Bronchial epithelial cell (primary cell): ENCODE measurements around the gene RPL7L1. TPM values are rescaled to one million over a fixed set of nuclear protein-coding genes. Genes with fewer than 3 reads are reported as not detected.

Source experiments
- DNase-seq: peaks from one replicate; pipeline ENCODE4 v3.0.0-alpha.2; 2010; ENCODE audit warnings: low read depth
- FAIRE-seq: peaks from 2 replicates; lab custom pipeline; 2011; peaks lifted over from hg19 to GRCh38; lab: Jason Lieb, UNC
- H3K27me3 ChIP-seq: 2 replicates; pipeline ENCODE4 v1.5.1; 2011; ENCODE audit warnings: low read length; ENCODE audit not compliant: control insufficient read depth, insufficient read depth
- H3K36me3 ChIP-seq: 2 replicates; pipeline ENCODE4 v1.5.1; 2011; ENCODE audit warnings: low read length; ENCODE audit not compliant: control insufficient read depth, insufficient read depth
- H3K4me3 ChIP-seq: 2 replicates; pipeline ENCODE4 v1.5.1; 2011; ENCODE audit warnings: mild to moderate bottlenecking, low read depth, low read length, control low read depth
- CTCF ChIP-seq: IDR thresholded peaks from 2 replicates; pipeline ENCODE4 v1.5.1; 2011; ENCODE audit warnings: mild to moderate bottlenecking, moderate library complexity, low read length, control low read depth, inconsistent platforms; ENCODE audit not compliant: insufficient read depth, severe bottlenecking
- total RNA-seq: library from RNA; depleted of rRNA; stranded (reverse); fragments of >200 nt; gene quantifications from 2 replicates; pipeline ENCODE4 v1.2.1, GENCODE V29; 2014

RPL7L1 gene
- total RNA-seq, 1 donor from 2014 or later, result 109 TPM

- Histone ChIP-seq H3K4me3 (no peak overlapping the region), H3K27me3 (no peaks in the 10 kb centered on the region), H3K36me3 (peaks cover 24% of the 10 kb centered on the region)
- FAIRE-seq (no peak), DNase-seq (no peak)
- no peak for TF ChIP-seq CTCF
Observed at GRCh38 chr6:42938428-42938796, 59.0 kb downstream of the RPL7L1 start.

- no peak for TF ChIP-seq CTCF
- no peak for FAIRE-seq
Observed at GRCh38 chr6:42938987-42939809, 59.8 kb downstream of the RPL7L1 start.

More at GRCh38 chr6:42938987-42939809, 59.8 kb downstream of the RPL7L1 start:
- H3K4me3 ChIP-seq, result no peak overlapping the region
- H3K27me3 ChIP-seq, result no peaks in the 10 kb centered on the region
- no peak for DNase-seq
- H3K36me3 ChIP-seq, result peaks cover 23% of the 10 kb centered on the region

Other genes with a start within 250 kb of the RPL7L1 start
- gene PRPH2, start 157.0 kb upstream of the RPL7L1 start, total RNA-seq, result under 0.01 TPM in 1 of 2 replicates, not detected in the other
- 31.0 and 36.6 TPM in 2 replicates for gene TBCC, start 133.5 kb upstream of the RPL7L1 start, total RNA-seq
- 3.1 and 3.9 TPM in 2 replicates for gene BICRAL, start 97.6 kb upstream of the RPL7L1 start, total RNA-seq
- not detected in 2 replicates for gene PTCRA, start 36.4 kb downstream of the RPL7L1 start, total RNA-seq
- gene CNPY3, start 49.9 kb downstream of the RPL7L1 start, total RNA-seq, result 9.7 and 14.0 TPM in 2 replicates
- gene GNMT, start 81.1 kb downstream of the RPL7L1 start, total RNA-seq, result 0.26 TPM in 1 of 2 replicates, not detected in the other
- 25.0 and 32.1 TPM in 2 replicates for gene PEX6, start 99.6 kb downstream of the RPL7L1 start, total RNA-seq
- gene PPP2R5D, start 105.0 kb downstream of the RPL7L1 start, total RNA-seq, result 20.2 and 27.6 TPM in 2 replicates
- 55.2 and 62.4 TPM in 2 replicates for gene MEA1, start 134.3 kb downstream of the RPL7L1 start, total RNA-seq
- 60.4 and 70.6 TPM in 2 replicates for gene KLHDC3, start 134.6 kb downstream of the RPL7L1 start, total RNA-seq
- 84.7 and 97.1 TPM in 2 replicates for gene RRP36, start 142.0 kb downstream of the RPL7L1 start, total RNA-seq
- gene CUL7, start 174.2 kb downstream of the RPL7L1 start, total RNA-seq, result 16.9 and 20.5 TPM in 2 replicates
- 32.8 and 50.3 TPM in 2 replicates for gene MRPL2, start 179.8 kb downstream of the RPL7L1 start, total RNA-seq
- gene KLC4, start 180.0 kb downstream of the RPL7L1 start, total RNA-seq, result 10.4 and 14.5 TPM in 2 replicates
- gene PTK7, start 196.7 kb downstream of the RPL7L1 start, total RNA-seq, result 53.2 and 69.5 TPM in 2 replicates